ENCODE results near the gene LPCAT3. TPM values are rescaled to one million over a fixed set of nuclear protein-coding genes. Genes with fewer than 3 reads are reported as not detected.

The LPCAT3 gene
- total RNA-seq, 1 donor from 2014 or later: 14.6 TPM

- no peak overlapping the region for H3K27ac ChIP-seq (ENCODE audit: low read depth, low read length)
- H3K4me1 ChIP-seq (ENCODE audit: control insufficient read depth in 3 of 3, insufficient read depth in 3 of 3, low read length in 3 of 3): peaks cover 17 to 47% (median 36%) of the 10 kb centered on the region in 3 donors
- H3K9ac ChIP-seq (ENCODE audit: low read depth in 1 of 3, low read length in 3 of 3): no peak overlapping the region
- H3K9me3 ChIP-seq (ENCODE audit: control insufficient read depth in 3 of 3, low read length in 3 of 3): no peaks in the 10 kb centered on the region
- no peaks in the 10 kb centered on the region for H3K36me3 ChIP-seq (ENCODE audit: control insufficient read depth in 3 of 3, insufficient read depth in 3 of 3, low read length in 3 of 3)
- no peaks in the 10 kb centered on the region for H3K27me3 ChIP-seq (ENCODE audit: control insufficient read depth in 3 of 3, insufficient read depth in 3 of 3, low read length in 3 of 3)
- no peak overlapping the region for H3K4me3 ChIP-seq (ENCODE audit: low read length in 3 of 3)
These were observed 62.1 kb downstream of the LPCAT3 start for GRCh38 chr12:6956021-6956727.

- no peak overlapping the region for H3K9ac ChIP-seq (ENCODE audit: low read depth in 1 of 3, low read length in 3 of 3)
- H3K4me1 ChIP-seq (ENCODE audit: control insufficient read depth in 3 of 3, insufficient read depth in 3 of 3, low read length in 3 of 3): peaks cover 11 to 43% (median 27%) of the 10 kb centered on the region in 3 donors
- H3K36me3 ChIP-seq (ENCODE audit: control insufficient read depth in 3 of 3, insufficient read depth in 3 of 3, low read length in 3 of 3): no peaks in the 10 kb centered on the region
- no peaks in the 10 kb centered on the region for H3K27me3 ChIP-seq (ENCODE audit: control insufficient read depth in 3 of 3, insufficient read depth in 3 of 3, low read length in 3 of 3)
- H3K4me3 ChIP-seq (ENCODE audit: low read length in 3 of 3): no peak overlapping the region
- H3K9me3 ChIP-seq (ENCODE audit: control insufficient read depth in 3 of 3, low read length in 3 of 3): no peaks in the 10 kb centered on the region
- no peak overlapping the region for H3K27ac ChIP-seq (ENCODE audit: low read depth, low read length)
These were observed 62.9 kb downstream of the LPCAT3 start for GRCh38 chr12:6955108-6956020.

- Histone ChIP-seq H3K4me3 (ENCODE audit: low read length in 3 of 3) (peak overlapping the region in 1 of 3 donors; percentile 29), H3K4me1 (ENCODE audit: control insufficient read depth in 3 of 3, insufficient read depth in 3 of 3, low read length in 3 of 3) (peaks cover 7 to 38% (median 21%) of the 10 kb centered on the region in 3 donors), H3K27ac (ENCODE audit: low read depth, low read length) (peak overlapping the region; percentile 69), H3K9ac (ENCODE audit: low read depth in 1 of 3, low read length in 3 of 3) (no peak overlapping the region), H3K36me3 (ENCODE audit: control insufficient read depth in 3 of 3, insufficient read depth in 3 of 3, low read length in 3 of 3) (no peaks in the 10 kb centered on the region), H3K9me3 (ENCODE audit: control insufficient read depth in 3 of 3, low read length in 3 of 3) (no peaks in the 10 kb centered on the region), H3K27me3 (ENCODE audit: control insufficient read depth in 3 of 3, insufficient read depth in 3 of 3, low read length in 3 of 3) (no peaks in the 10 kb centered on the region)
These were observed 63.8 kb downstream of the LPCAT3 start for GRCh38 chr12:6954316-6955107.

- Histone ChIP-seq H3K4me3 (ENCODE audit: low read length in 3 of 3) (peak overlapping the region; percentile 29 to 56 (median 50)), H3K9me3 (ENCODE audit: control insufficient read depth in 3 of 3, low read length in 3 of 3) (no peaks in the 10 kb centered on the region), H3K36me3 (ENCODE audit: control insufficient read depth in 3 of 3, insufficient read depth in 3 of 3, low read length in 3 of 3) (no peaks in the 10 kb centered on the region), H3K27ac (ENCODE audit: low read depth, low read length) (peak overlapping the region; percentile 69), H3K4me1 (ENCODE audit: control insufficient read depth in 3 of 3, insufficient read depth in 3 of 3, low read length in 3 of 3) (peaks cover 7 to 34% (median 18%) of the 10 kb centered on the region in 3 donors), H3K9ac (ENCODE audit: low read depth in 1 of 3, low read length in 3 of 3) (peak overlapping the region in 1 of 3 donors; percentile 33), H3K27me3 (ENCODE audit: control insufficient read depth in 3 of 3, insufficient read depth in 3 of 3, low read length in 3 of 3) (no peaks in the 10 kb centered on the region)
These were observed 64.6 kb downstream of the LPCAT3 start for GRCh38 chr12:6953442-6954315.

DNA sequence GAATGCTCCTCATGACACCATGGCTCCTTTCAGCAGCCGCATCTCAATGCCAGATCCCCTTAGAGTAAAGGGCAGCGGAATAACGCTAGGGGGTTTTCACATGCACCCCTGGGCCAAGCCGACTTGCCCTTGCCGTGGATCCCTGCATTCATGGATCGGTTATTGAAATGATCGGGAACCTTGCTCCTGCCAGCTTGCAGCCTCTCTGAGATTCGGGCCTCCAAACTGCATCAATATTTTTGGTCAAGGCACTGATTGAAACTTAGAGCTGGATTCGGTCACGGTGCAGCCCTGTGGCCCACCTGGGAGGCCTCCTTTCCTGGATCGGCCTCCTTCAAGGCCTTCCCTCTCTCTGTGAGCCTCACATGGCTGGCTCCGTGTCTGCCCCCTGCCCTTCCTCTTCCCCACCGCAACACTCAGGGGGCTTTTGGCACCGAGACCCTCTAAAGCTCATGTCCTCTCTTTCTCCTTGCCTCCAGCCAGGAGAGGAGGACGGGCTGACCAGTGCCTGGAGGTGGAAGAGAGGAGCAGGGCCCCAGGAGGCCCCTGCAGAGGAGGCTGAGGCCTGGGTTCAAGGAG is 65.3 kb downstream of the LPCAT3 start:
- Histone ChIP-seq H3K9me3 (ENCODE audit: control insufficient read depth in 3 of 3, low read length in 3 of 3) (no peaks in the 10 kb centered on the region), H3K4me3 (ENCODE audit: low read length in 3 of 3) (peak overlapping the region in 2 of 3 donors; percentile 48 to 56), H3K9ac (ENCODE audit: low read depth in 1 of 3, low read length in 3 of 3) (peak overlapping the region in 2 of 3 donors; percentile 23 to 50), H3K36me3 (ENCODE audit: control insufficient read depth in 3 of 3, insufficient read depth in 3 of 3, low read length in 3 of 3) (no peaks in the 10 kb centered on the region), H3K27ac (ENCODE audit: low read depth, low read length) (peak overlapping the region; percentile 69), H3K27me3 (ENCODE audit: control insufficient read depth in 3 of 3, insufficient read depth in 3 of 3, low read length in 3 of 3) (no peaks in the 10 kb centered on the region), H3K4me1 (ENCODE audit: control insufficient read depth in 3 of 3, insufficient read depth in 3 of 3, low read length in 3 of 3) (peaks cover 7 to 28% (median 12%) of the 10 kb centered on the region in 3 donors)

DNA sequence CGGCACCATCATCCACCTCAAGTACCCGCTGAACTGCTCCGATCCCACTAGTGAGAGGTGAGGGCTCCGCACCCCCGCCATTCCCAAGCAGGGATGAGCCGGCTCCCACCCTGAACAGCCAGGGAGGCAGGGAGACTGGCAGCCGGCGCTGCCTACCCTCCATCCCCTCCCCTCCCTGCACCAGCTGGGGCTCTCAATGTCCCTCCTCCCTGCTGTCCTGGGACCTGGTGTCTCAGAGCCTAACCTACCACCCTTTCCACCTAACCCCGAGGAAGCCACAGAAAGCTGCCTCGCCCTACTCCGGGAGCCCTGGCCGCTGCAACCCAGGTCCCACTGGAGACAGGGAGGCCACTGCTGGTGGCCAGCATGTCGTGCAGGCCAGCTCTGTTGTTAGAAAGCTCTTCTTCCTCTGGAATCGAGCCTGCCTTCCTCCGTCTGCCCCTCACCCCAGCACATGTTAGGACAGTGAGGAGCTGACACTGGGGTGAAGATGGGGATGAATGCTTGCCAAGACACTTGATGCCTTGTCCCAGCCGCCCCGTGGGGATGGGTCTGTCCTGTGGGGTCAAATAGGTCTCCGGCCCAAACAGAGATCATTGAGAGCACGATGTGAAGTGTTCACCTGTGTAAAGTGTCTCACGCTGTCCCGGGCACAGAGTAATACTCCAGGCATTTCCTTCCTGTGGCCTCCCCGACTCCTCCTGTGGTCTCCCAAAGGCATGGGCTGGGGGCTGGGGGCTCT is 66.0 kb downstream of the LPCAT3 start:
- Histone ChIP-seq H3K4me1 (ENCODE audit: control insufficient read depth in 3 of 3, insufficient read depth in 3 of 3, low read length in 3 of 3) (peaks cover 7 to 23% (median 12%) of the 10 kb centered on the region in 3 donors), H3K27me3 (ENCODE audit: control insufficient read depth in 3 of 3, insufficient read depth in 3 of 3, low read length in 3 of 3) (no peaks in the 10 kb centered on the region), H3K36me3 (ENCODE audit: control insufficient read depth in 3 of 3, insufficient read depth in 3 of 3, low read length in 3 of 3) (peaks cover 0 to 4% (median 2%) of the 10 kb centered on the region in 3 donors), H3K9me3 (ENCODE audit: control insufficient read depth in 3 of 3, low read length in 3 of 3) (no peaks in the 10 kb centered on the region), H3K4me3 (ENCODE audit: low read length in 3 of 3) (peak overlapping the region; percentile 13 to 56 (median 48)), H3K9ac (ENCODE audit: low read depth in 1 of 3, low read length in 3 of 3) (peak overlapping the region; percentile 25 to 43 (median 32)), H3K27ac (ENCODE audit: low read depth, low read length) (peak overlapping the region; percentile 69)

DNA sequence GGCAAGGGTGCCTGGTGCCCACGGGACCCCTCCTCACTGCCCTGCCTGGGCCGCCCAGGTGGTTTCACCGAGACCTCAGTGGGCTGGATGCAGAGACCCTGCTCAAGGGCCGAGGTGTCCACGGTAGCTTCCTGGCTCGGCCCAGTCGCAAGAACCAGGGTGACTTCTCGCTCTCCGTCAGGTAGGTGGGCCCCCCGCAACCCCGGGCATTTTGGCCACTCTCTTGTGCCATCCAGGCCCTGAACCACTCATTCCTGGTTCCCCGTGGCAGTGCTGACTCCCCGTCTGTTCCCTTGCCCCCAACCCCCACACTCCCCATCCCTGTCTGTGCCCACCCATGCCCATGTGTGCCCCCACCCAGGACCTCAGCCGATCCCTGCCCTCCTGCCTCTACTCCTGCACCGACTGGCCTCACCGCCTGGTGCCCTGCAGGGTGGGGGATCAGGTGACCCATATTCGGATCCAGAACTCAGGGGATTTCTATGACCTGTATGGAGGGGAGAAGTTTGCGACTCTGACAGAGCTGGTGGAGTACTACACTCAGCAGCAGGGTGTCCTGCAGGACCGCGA is 66.6 kb downstream of the LPCAT3 start:
- Histone ChIP-seq H3K9me3 (ENCODE audit: control insufficient read depth in 3 of 3, low read length in 3 of 3) (no peaks in the 10 kb centered on the region), H3K9ac (ENCODE audit: low read depth in 1 of 3, low read length in 3 of 3) (peak overlapping the region in 1 of 3 donors; percentile 32), H3K27me3 (ENCODE audit: control insufficient read depth in 3 of 3, insufficient read depth in 3 of 3, low read length in 3 of 3) (no peaks in the 10 kb centered on the region), H3K4me1 (ENCODE audit: control insufficient read depth in 3 of 3, insufficient read depth in 3 of 3, low read length in 3 of 3) (peaks cover 7 to 27% (median 15%) of the 10 kb centered on the region in 3 donors), H3K27ac (ENCODE audit: low read depth, low read length) (peak overlapping the region; percentile 69), H3K4me3 (ENCODE audit: low read length in 3 of 3) (peak overlapping the region; percentile 6 to 56 (median 30)), H3K36me3 (ENCODE audit: control insufficient read depth in 3 of 3, insufficient read depth in 3 of 3, low read length in 3 of 3) (peaks cover 4 to 8% (median 5%) of the 10 kb centered on the region in 3 donors)

- H3K36me3 ChIP-seq (ENCODE audit: control insufficient read depth in 3 of 3, insufficient read depth in 3 of 3, low read length in 3 of 3): peaks cover 6 to 10% (median 6%) of the 10 kb centered on the region in 3 donors
- H3K27ac ChIP-seq (ENCODE audit: low read depth, low read length): peak within 1 kb of the TSS; percentile 69
- peak within 1 kb of the TSS; percentile 6 to 56 (median 48) for H3K4me3 ChIP-seq (ENCODE audit: low read length in 3 of 3)
- no peaks in the 10 kb centered on the region for H3K9me3 ChIP-seq (ENCODE audit: control insufficient read depth in 3 of 3, low read length in 3 of 3)
- H3K4me1 ChIP-seq (ENCODE audit: control insufficient read depth in 3 of 3, insufficient read depth in 3 of 3, low read length in 3 of 3): peaks cover 12 to 32% (median 20%) of the 10 kb centered on the region in 3 donors
- no peaks in the 10 kb centered on the region for H3K27me3 ChIP-seq (ENCODE audit: control insufficient read depth in 3 of 3, insufficient read depth in 3 of 3, low read length in 3 of 3)
- peak within 1 kb of the TSS in 2 of 3 donors; percentile 32 to 43 for H3K9ac ChIP-seq (ENCODE audit: low read depth in 1 of 3, low read length in 3 of 3)
These were observed 67.3 kb downstream of the LPCAT3 start, which contains the start of gene PTPN6 for GRCh38 chr12:6950811-6951540. Gene PTPN6 (plus strand): TSS chr12:6951356. CDS start chr12:6951513, 157 bp downstream.

All from skeletal muscle tissue (tissue), 4 donors.